Smooth muscle cell (in vitro differentiated cells): ENCODE data around the gene ZNF343. TPM values are rescaled to one million over a fixed set of nuclear protein-coding genes. Genes with fewer than 3 reads are reported as not detected.

Experiments
- DNase-seq: peaks from one replicate; lab custom pipeline; 2025; ENCODE audit not compliant: unreplicated experiment; lab: John Stamatoyannopoulos, UW
- H2AFZ ChIP-seq: fragments of 200-600 bp; sonication (generic); 2 replicates; pipeline ENCODE4 v1.6.0; 2016; ENCODE audit warnings: antibody characterized with exemption, low read depth, mild to moderate bottlenecking
- H3F3A ChIP-seq: fragments of 200-600 bp; sonication (generic); 2 replicates; pipeline ENCODE4 v1.6.0; 2017; ENCODE audit warnings: antibody characterized with exemption, low read depth
- H3K27ac ChIP-seq: fragments of 200-600 bp; sonication (generic); 2 replicates; pipeline ENCODE4 v1.5.1; 2016; ENCODE audit warnings: low read depth, mild to moderate bottlenecking
- H3K27me3 ChIP-seq: fragments of 200-600 bp; sonication (generic); 2 replicates; pipeline ENCODE4 v1.6.1; 2016; ENCODE audit warnings: low read depth, mild to moderate bottlenecking
- H3K36me3 ChIP-seq: fragments of 200-600 bp; sonication (generic); 2 replicates; pipeline ENCODE4 v1.5.1; 2016; ENCODE audit warnings: low read depth
- H3K4me1 ChIP-seq: fragments of 200-600 bp; sonication (generic); 2 replicates; pipeline ENCODE4 v1.5.1; 2016; ENCODE audit warnings: low read depth
- H3K4me2 ChIP-seq: fragments of 200-600 bp; sonication (generic); 2 replicates; pipeline ENCODE4 v1.6.0; 2016; ENCODE audit warnings: mild to moderate bottlenecking
- H3K4me3 ChIP-seq: fragments of 200-600 bp; sonication (generic); 2 replicates; pipeline ENCODE4 v1.5.1; 2016; ENCODE audit warnings: mild to moderate bottlenecking
- H3K79me2 ChIP-seq: fragments of 200-600 bp; sonication (generic); 2 replicates; pipeline ENCODE4 v1.6.0; 2016; ENCODE audit warnings: low read depth, mild to moderate bottlenecking
- H3K9ac ChIP-seq: fragments of 200-600 bp; sonication (generic); 2 replicates; pipeline ENCODE4 v1.6.0; 2016; ENCODE audit warnings: low read depth
- H3K9me3 ChIP-seq: fragments of 200-600 bp; sonication (generic); replicated peaks from 2 replicates; pipeline ENCODE4 v1.5.1; 2016; ENCODE audit warnings: low read depth
- H4K20me1 ChIP-seq: fragments of 200-600 bp; sonication (generic); 2 replicates; pipeline ENCODE4 v1.6.0; 2016; ENCODE audit warnings: low read depth
- WGBS: methylation state at CpG from one replicate; pipeline ENCODE4 v1.1.7; 2016; ENCODE audit warnings: low lambda C conversion rate; 5-methylcytosine and 5-hydroxymethylcytosine counted together
- polyA plus RNA-seq: library from polyadenylated mRNA; unstranded; fragments of >200 nt; fragmentation: Nextera tagmentation; extraction: Ambion mirVana; gene quantifications from 2 replicates; pipeline ENCODE4 v1.2.1, GENCODE V29; 2016
- total RNA-seq: library from RNA; depleted of rRNA; stranded (reverse); fragments of >200 nt; gene quantifications from 2 replicates; pipeline ENCODE4 v1.2.3, GENCODE V29; 2014
- TF ChIP-seq, protein P1 (sequence below): fragments of 200-600 bp; sonication (generic); IDR thresholded peaks from 2 replicates; pipeline ENCODE4 v1.5.1; 2017; ENCODE audit warnings: borderline replicate concordance, mild to moderate bottlenecking, antibody characterized with exemption; ENCODE audit not compliant: insufficient read depth, poor library complexity, severe bottlenecking

Gene ZNF343
- total and polyA plus RNA-seq, 2 experiments from 2014 or later = 2.3 to 5.0 TPM

DNA sequence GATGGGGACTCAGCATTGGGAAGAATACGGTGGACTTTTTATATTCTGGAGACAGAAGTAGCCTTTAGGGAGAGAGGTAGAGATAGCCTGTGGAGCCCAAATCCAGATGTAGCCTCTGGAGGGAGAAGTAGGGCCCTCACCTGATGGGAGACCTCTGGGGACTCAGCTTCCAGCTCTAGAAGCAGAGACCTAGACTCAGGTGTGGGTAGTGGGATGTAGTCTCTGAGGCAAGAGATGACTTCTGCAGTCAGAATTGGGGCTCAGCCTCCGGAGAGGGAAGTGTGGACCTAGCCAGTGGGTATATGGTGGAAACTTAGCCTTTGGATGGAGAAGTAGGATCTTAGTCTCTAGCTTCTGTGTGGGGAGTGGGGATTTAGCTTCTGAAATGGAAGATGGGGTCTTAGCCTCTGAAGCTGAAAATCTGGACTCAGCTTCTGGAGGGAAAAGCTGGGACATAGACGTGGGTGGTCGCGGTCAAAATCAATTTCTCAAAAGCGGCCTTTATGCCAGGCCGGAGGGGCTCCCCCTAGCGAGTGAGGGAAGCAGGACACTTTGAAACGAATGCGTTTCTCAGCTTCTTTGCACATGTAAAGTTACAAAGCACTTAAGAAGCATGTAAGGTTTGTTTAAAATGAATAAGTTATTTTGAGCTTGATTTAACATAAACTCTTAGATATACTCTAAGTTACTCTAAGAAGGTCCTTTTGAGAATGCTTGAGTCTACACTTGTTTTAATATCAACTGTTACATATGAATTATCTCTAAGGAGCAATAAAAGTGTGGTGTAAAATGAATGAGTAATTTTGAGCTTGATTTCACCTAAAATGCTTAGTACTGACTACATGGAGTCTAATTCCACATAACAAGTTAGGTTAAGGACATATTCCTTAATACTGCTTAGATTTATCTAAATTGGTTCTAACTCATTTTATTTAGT is 12.9 kb upstream of the ZNF343 start:
- no peak overlapping the region for H2AFZ ChIP-seq
- WGBS = 17% methylated on average over 10 of the region's 10 CpGs
- H3K4me2 ChIP-seq = no peak overlapping the region
- H3K9ac ChIP-seq = no peak overlapping the region
- no peaks in the 10 kb centered on the region for H3F3A ChIP-seq
- H3K27me3 ChIP-seq = peaks cover 3% of the 10 kb centered on the region
- H3K4me3 ChIP-seq = no peak overlapping the region
- no peak for DNase-seq
- H3K9me3 ChIP-seq = no peaks in the 10 kb centered on the region
- H3K79me2 ChIP-seq = no peaks in the 10 kb centered on the region
- no peaks in the 10 kb centered on the region for H3K36me3 ChIP-seq
- H4K20me1 ChIP-seq = no peaks in the 10 kb centered on the region
- H3K4me1 ChIP-seq = no peaks in the 10 kb centered on the region
- H3K27ac ChIP-seq = no peak overlapping the region
- TF ChIP-seq, protein P1, sequence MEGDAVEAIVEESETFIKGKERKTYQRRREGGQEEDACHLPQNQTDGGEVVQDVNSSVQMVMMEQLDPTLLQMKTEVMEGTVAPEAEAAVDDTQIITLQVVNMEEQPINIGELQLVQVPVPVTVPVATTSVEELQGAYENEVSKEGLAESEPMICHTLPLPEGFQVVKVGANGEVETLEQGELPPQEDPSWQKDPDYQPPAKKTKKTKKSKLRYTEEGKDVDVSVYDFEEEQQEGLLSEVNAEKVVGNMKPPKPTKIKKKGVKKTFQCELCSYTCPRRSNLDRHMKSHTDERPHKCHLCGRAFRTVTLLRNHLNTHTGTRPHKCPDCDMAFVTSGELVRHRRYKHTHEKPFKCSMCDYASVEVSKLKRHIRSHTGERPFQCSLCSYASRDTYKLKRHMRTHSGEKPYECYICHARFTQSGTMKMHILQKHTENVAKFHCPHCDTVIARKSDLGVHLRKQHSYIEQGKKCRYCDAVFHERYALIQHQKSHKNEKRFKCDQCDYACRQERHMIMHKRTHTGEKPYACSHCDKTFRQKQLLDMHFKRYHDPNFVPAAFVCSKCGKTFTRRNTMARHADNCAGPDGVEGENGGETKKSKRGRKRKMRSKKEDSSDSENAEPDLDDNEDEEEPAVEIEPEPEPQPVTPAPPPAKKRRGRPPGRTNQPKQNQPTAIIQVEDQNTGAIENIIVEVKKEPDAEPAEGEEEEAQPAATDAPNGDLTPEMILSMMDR = peak; percentile 84

DNA sequence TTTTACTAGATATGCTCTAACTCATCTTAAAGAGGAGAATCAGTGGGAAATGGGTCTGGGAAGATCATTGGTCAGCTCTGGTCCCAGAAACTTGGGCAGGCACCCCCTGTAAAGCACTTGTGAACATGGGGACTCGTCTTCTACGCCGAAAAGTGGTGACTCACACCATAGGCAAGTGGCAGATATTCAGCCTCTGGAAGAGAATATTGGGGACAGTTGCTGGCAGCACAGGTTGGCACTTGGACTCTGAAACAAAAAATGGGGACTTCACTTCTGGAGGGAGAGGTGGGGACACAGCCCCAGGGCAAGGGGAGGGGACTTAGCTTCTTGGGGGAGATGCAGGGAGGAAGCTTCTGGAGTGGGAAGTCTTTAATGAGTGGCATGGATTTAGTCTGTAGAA is 11.9 kb upstream of the ZNF343 start:
- Histone ChIP-seq H2AFZ (no peak overlapping the region), H3F3A (no peaks in the 10 kb centered on the region), H3K27ac (no peak overlapping the region), H4K20me1 (no peaks in the 10 kb centered on the region), H3K9me3 (no peaks in the 10 kb centered on the region), H3K36me3 (no peaks in the 10 kb centered on the region), H3K4me1 (no peaks in the 10 kb centered on the region), H3K27me3 (peaks cover 11% of the 10 kb centered on the region), H3K4me3 (no peak overlapping the region), H3K4me2 (no peak overlapping the region), H3K79me2 (no peaks in the 10 kb centered on the region), H3K9ac (no peak overlapping the region)
- no peak for DNase-seq
- TF ChIP-seq, protein P1 = no peak
- 93% methylated on average over 3 of the region's 3 CpGs for WGBS

DNA sequence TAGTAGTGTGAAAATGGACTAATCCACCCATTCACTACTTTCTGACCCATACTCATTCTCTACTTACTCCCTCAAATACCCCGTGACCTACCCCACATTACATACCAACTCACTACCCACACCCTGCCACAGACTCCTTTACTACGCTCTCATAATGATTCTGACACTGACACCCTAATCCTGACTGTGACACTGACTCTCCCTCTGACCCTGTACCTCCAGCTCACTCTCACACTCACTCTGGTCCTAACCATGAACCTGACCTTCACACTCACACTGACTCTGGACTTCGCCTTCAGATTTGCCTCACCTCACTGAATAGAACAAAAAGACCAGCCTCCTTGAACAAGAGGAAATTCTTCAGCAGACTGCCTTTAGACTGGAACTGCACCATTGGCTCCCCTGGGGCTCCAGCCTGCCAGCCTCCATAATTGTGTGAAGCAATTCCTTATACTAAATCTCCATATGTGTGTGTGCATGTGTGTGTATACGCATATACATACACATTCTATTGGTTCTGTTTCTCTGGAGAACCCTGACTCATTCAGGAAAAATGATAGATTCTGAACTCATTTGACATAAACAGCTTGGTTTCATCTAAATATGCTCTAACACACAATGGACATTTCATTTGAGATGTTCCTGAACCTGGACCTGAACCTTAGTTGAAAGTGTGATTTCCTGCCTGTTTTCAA is 10.5 kb upstream of the ZNF343 start:
- no peak for DNase-seq
- H3K4me2 ChIP-seq = no peak overlapping the region

More for the DNA sequence above, 10.5 kb upstream of the ZNF343 start:
- Histone ChIP-seq H3K4me1 (no peaks in the 10 kb centered on the region), H3K36me3 (no peaks in the 10 kb centered on the region), H3K79me2 (no peaks in the 10 kb centered on the region), H3K9ac (no peak overlapping the region), H3K27me3 (peaks cover 24% of the 10 kb centered on the region), H3K4me3 (no peak overlapping the region), H3F3A (no peaks in the 10 kb centered on the region), H3K9me3 (no peaks in the 10 kb centered on the region), H3K27ac (no peak overlapping the region), H2AFZ (no peak overlapping the region), H4K20me1 (no peaks in the 10 kb centered on the region)
- 95% methylated on average over 4 of the region's 4 CpGs for WGBS
- TF ChIP-seq, protein P1 = no peak
